SJCRH30 (cell line): ENCODE results near the gene CST7. TPM values are rescaled to one million over a fixed set of nuclear protein-coding genes. Genes with fewer than 3 reads are reported as not detected.

ENCODE experiments used
- DNase-seq, 2 experiments: peaks; one replicate each; pipeline ENCODE4 v3.0.0-alpha.2; 2015 to 2020
- H3K27ac ChIP-seq: fragments of 250-450 bp; sonication (Bioruptor Pico); 2 replicates; pipeline ENCODE4 v1.5.1; 2020; ENCODE audit warnings: mild to moderate bottlenecking, moderate library complexity
- H3K27me3 ChIP-seq: fragments of 250-450 bp; sonication (Bioruptor Pico); 2 replicates; pipeline ENCODE4 v1.5.1; 2020; ENCODE audit warnings: mild to moderate bottlenecking, moderate library complexity
- H3K36me3 ChIP-seq: fragments of 250-450 bp; sonication (Bioruptor Pico); 2 replicates; pipeline ENCODE4 v1.5.1; 2020; ENCODE audit warnings: mild to moderate bottlenecking, moderate library complexity
- H3K4me1 ChIP-seq: fragments of 250-450 bp; sonication (Bioruptor Pico); 2 replicates; pipeline ENCODE4 v1.5.1; 2020; ENCODE audit warnings: mild to moderate bottlenecking, moderate library complexity
- H3K4me3 ChIP-seq: fragments of 250-450 bp; sonication (Bioruptor Pico); 2 replicates; pipeline ENCODE4 v1.5.1; 2020; ENCODE audit warnings: mild to moderate bottlenecking, moderate library complexity
- H3K9me3 ChIP-seq: fragments of 250-450 bp; sonication (Bioruptor Pico); replicated peaks from 2 replicates; pipeline ENCODE4 v1.5.1; 2020; ENCODE audit warnings: mild to moderate bottlenecking, moderate library complexity
- total RNA-seq: library from RNA; depleted of rRNA; stranded (reverse); fragments of >200 nt; shearing (Covaris generic); gene quantifications from 2 replicates; pipeline ENCODE4 v1.2.3, GENCODE V29; 2014; rRNA removed

CST7 gene
- total RNA-seq, result not detected in 2 replicates

GRCh38 chr20:24948939-24949679, at the start of gene CST7:
CST7 (plus strand) TSS chr20:24949269; CDS start chr20:24949506, 237 bp downstream.
- DNase-seq, result no peak
- no peak within 1 kb of the TSS for H3K4me3 ChIP-seq
- no peaks in the 10 kb centered on the region for H3K36me3 ChIP-seq

GRCh38 chr20:24906806-24907205, 42.3 kb upstream of the CST7 start:
- H3K4me3 ChIP-seq, result no peak overlapping the region
- no peak overlapping the region for H3K27ac ChIP-seq
- peaks cover 2% of the 10 kb centered on the region; the same call in 1 of the 2 replicates for H3K27me3 ChIP-seq
- H3K9me3 ChIP-seq, result peaks cover 7% of the 10 kb centered on the region
- no peaks in the 10 kb centered on the region for H3K36me3 ChIP-seq
- no peaks in the 10 kb centered on the region for H3K4me1 ChIP-seq
- no peak for DNase-seq

More at GRCh38 chr20:24948939-24949679, at the start of gene CST7:
- no peak within 1 kb of the TSS for H3K27ac ChIP-seq
- H3K27me3 ChIP-seq, result no peaks in the 10 kb centered on the region
- no peaks in the 10 kb centered on the region for H3K4me1 ChIP-seq
- H3K9me3 ChIP-seq, result 0 out of 2 replicates have a peak, but pooled peaks cover 3% of the 10 kb centered on the region

GRCh38 chr20:24908642-24909041, 40.4 kb upstream of the CST7 start:
- Histone ChIP-seq H3K27ac (no peak overlapping the region), H3K9me3 (peaks cover 7% of the 10 kb centered on the region), H3K4me3 (no peak overlapping the region), H3K4me1 (no peaks in the 10 kb centered on the region), H3K36me3 (no peaks in the 10 kb centered on the region), H3K27me3 (peaks cover 8% of the 10 kb centered on the region; the same call in 1 of the 2 replicates)
- DNase-seq, result no peak

- Histone ChIP-seq H3K27ac (no peak overlapping the region), H3K9me3 (peaks cover 7% of the 10 kb centered on the region), H3K27me3 (peaks cover 8% of the 10 kb centered on the region; the same call in 1 of the 2 replicates), H3K36me3 (no peaks in the 10 kb centered on the region), H3K4me1 (no peaks in the 10 kb centered on the region), H3K4me3 (no peak overlapping the region)
- no peak for DNase-seq
Observed at GRCh38 chr20:24909086-24909780, 39.8 kb upstream of the CST7 start.

GRCh38 chr20:24909861-24910260, 39.2 kb upstream of the CST7 start:
- DNase-seq, result no peak
- H3K36me3 ChIP-seq, result no peaks in the 10 kb centered on the region

GRCh38 chr20:24910461-24910860, 38.6 kb upstream of the CST7 start:
- no peaks in the 10 kb centered on the region for H3K36me3 ChIP-seq
- no peak overlapping the region for H3K4me3 ChIP-seq
- no peaks in the 10 kb centered on the region for H3K4me1 ChIP-seq
- peaks cover 8% of the 10 kb centered on the region; the same call in 1 of the 2 replicates for H3K27me3 ChIP-seq
- H3K27ac ChIP-seq, result no peak overlapping the region
- DNase-seq, result no peak
- H3K9me3 ChIP-seq, result peaks cover 7% of the 10 kb centered on the region

More at GRCh38 chr20:24909861-24910260, 39.2 kb upstream of the CST7 start:
- no peak overlapping the region for H3K4me3 ChIP-seq
- peaks cover 7% of the 10 kb centered on the region for H3K9me3 ChIP-seq
- H3K27ac ChIP-seq, result no peak overlapping the region
- no peaks in the 10 kb centered on the region for H3K4me1 ChIP-seq
- peaks cover 8% of the 10 kb centered on the region; the same call in 1 of the 2 replicates for H3K27me3 ChIP-seq

GRCh38 chr20:24911461-24911860, 37.6 kb upstream of the CST7 start:
- no peak for DNase-seq
- Histone ChIP-seq H3K27ac (no peak overlapping the region), H3K36me3 (no peaks in the 10 kb centered on the region), H3K27me3 (peaks cover 8% of the 10 kb centered on the region; the same call in 1 of the 2 replicates), H3K4me1 (no peaks in the 10 kb centered on the region), H3K4me3 (no peak overlapping the region), H3K9me3 (peaks cover 7% of the 10 kb centered on the region)

- Histone ChIP-seq H3K9me3 (no peaks in the 10 kb centered on the region), H3K27ac (no peak overlapping the region), H3K4me3 (no peak overlapping the region), H3K36me3 (no peaks in the 10 kb centered on the region), H3K27me3 (peaks cover 8% of the 10 kb centered on the region; the same call in 1 of the 2 replicates), H3K4me1 (no peaks in the 10 kb centered on the region)
- no peak for DNase-seq
Observed at GRCh38 chr20:24912397-24913075, 36.5 kb upstream of the CST7 start.

GRCh38 chr20:24913076-24913628, 35.9 kb upstream of the CST7 start:
- Histone ChIP-seq H3K27me3 (peaks cover 8% of the 10 kb centered on the region; the same call in 1 of the 2 replicates), H3K4me3 (no peak overlapping the region), H3K27ac (no peak overlapping the region), H3K4me1 (no peaks in the 10 kb centered on the region), H3K36me3 (no peaks in the 10 kb centered on the region), H3K9me3 (no peaks in the 10 kb centered on the region)
- DNase-seq, result no peak

GRCh38 chr20:24914388-24915241, 34.5 kb upstream of the CST7 start:
- Histone ChIP-seq H3K4me1 (peaks cover 8% of the 10 kb centered on the region), H3K27me3 (peaks cover 8% of the 10 kb centered on the region; the same call in 1 of the 2 replicates), H3K9me3 (no peaks in the 10 kb centered on the region), H3K4me3 (no peak overlapping the region), H3K27ac (no peak overlapping the region), H3K36me3 (no peaks in the 10 kb centered on the region)
- no peak for DNase-seq

GRCh38 chr20:24915440-24915839, 33.6 kb upstream of the CST7 start:
- Histone ChIP-seq H3K36me3 (no peaks in the 10 kb centered on the region), H3K4me1 (peaks cover 10% of the 10 kb centered on the region), H3K27me3 (peaks cover 8% of the 10 kb centered on the region; the same call in 1 of the 2 replicates), H3K27ac (no peak overlapping the region), H3K9me3 (no peaks in the 10 kb centered on the region), H3K4me3 (no peak overlapping the region)
- DNase-seq, result no peak

GRCh38 chr20:24915892-24916291, 33.2 kb upstream of the CST7 start:
- no peak for DNase-seq
- Histone ChIP-seq H3K27me3 (peaks cover 8% of the 10 kb centered on the region; the same call in 1 of the 2 replicates), H3K36me3 (no peaks in the 10 kb centered on the region), H3K9me3 (no peaks in the 10 kb centered on the region), H3K27ac (no peak overlapping the region), H3K4me1 (peaks cover 12% of the 10 kb centered on the region), H3K4me3 (no peak overlapping the region)

- DNase-seq, result no peak
Observed at GRCh38 chr20:24916412-24916811, 32.7 kb upstream of the CST7 start.

GRCh38 chr20:24917056-24917455, 32.0 kb upstream of the CST7 start:
- H3K4me3 ChIP-seq, result no peak overlapping the region
- H3K9me3 ChIP-seq, result no peaks in the 10 kb centered on the region
- no peaks in the 10 kb centered on the region for H3K36me3 ChIP-seq
- H3K4me1 ChIP-seq, result peaks cover 12% of the 10 kb centered on the region
- H3K27me3 ChIP-seq, result peaks cover 3% of the 10 kb centered on the region; the same call in 1 of the 2 replicates
- H3K27ac ChIP-seq, result no peak overlapping the region
- DNase-seq, result no peak

More at GRCh38 chr20:24916412-24916811, 32.7 kb upstream of the CST7 start:
- H3K27ac ChIP-seq, result no peak overlapping the region
- no peaks in the 10 kb centered on the region for H3K9me3 ChIP-seq
- no peak overlapping the region for H3K4me3 ChIP-seq
- peaks cover 8% of the 10 kb centered on the region; the same call in 1 of the 2 replicates for H3K27me3 ChIP-seq
- H3K36me3 ChIP-seq, result no peaks in the 10 kb centered on the region
- peaks cover 12% of the 10 kb centered on the region for H3K4me1 ChIP-seq
